MM.1S (cell line): Measurements from ENCODE around the gene PARP3.
A peak's percentile ranks its signal among the peaks of the same experiment; 100 is the strongest.

Experiments used
- DNase-seq: peaks from one replicate; pipeline ENCODE4 v3.0.0-alpha.2; 2015
- H2AFZ ChIP-seq: fragments of 300-600 bp; sonication (generic); 2 replicates; pipeline ENCODE4 v1.6.0; 2016; ENCODE audit warnings: antibody characterized with exemption, low read length
- H3F3A ChIP-seq: fragments of 300-600 bp; sonication (generic); 2 replicates; pipeline ENCODE4 v1.6.1; 2016; ENCODE audit warnings: mild to moderate bottlenecking, antibody characterized with exemption, low read length, moderate library complexity, mixed read lengths; ENCODE audit not compliant: insufficient read depth
- H3K27ac ChIP-seq: fragments of 300-600 bp; sonication (generic); 2 replicates; pipeline ENCODE4 v1.5.1; 2016; ENCODE audit warnings: mild to moderate bottlenecking, low read length
- H3K27me3 ChIP-seq: fragments of 300-600 bp; sonication (generic); replicated peaks from 2 replicates; pipeline ENCODE4 v1.6.0; 2016; ENCODE audit warnings: low read length; ENCODE audit not compliant: insufficient read depth
- H3K36me3 ChIP-seq: fragments of 300-600 bp; sonication (generic); replicated peaks from 2 replicates; pipeline ENCODE4 v1.6.1; 2016; ENCODE audit warnings: mild to moderate bottlenecking, low read length, mixed read lengths; ENCODE audit not compliant: insufficient read depth
- H3K4me1 ChIP-seq: fragments of 300-600 bp; sonication (generic); 2 replicates; pipeline ENCODE4 v1.6.1; 2016; ENCODE audit warnings: low read length, mixed read lengths
- H3K4me2 ChIP-seq: fragments of 300-600 bp; sonication (generic); 2 replicates; pipeline ENCODE4 v1.6.0; 2016; ENCODE audit warnings: low read depth, low read length
- H3K4me3 ChIP-seq: fragments of 300-600 bp; sonication (generic); 2 replicates; pipeline ENCODE4 v1.5.1; 2016; ENCODE audit warnings: low read length, mixed read lengths
- H3K79me2 ChIP-seq: fragments of 300-600 bp; sonication (generic); 2 replicates; pipeline ENCODE4 v1.6.1; 2016; ENCODE audit warnings: mixed run types, low read length, mixed read lengths
- H3K9ac ChIP-seq: fragments of 300-600 bp; sonication (generic); 2 replicates; pipeline ENCODE4 v1.6.1; 2016; ENCODE audit warnings: low read length, mixed read lengths
- H3K9me2 ChIP-seq: fragments of 300-600 bp; sonication (generic); replicated peaks from 2 replicates; pipeline ENCODE4 v1.6.1; 2016; ENCODE audit warnings: mild to moderate bottlenecking, low read length, mixed read lengths; ENCODE audit not compliant: insufficient read depth
- H3K9me3 ChIP-seq: fragments of 300-600 bp; sonication (generic); replicated peaks from 2 replicates; pipeline ENCODE4 v1.6.1; 2016; ENCODE audit warnings: mild to moderate bottlenecking, low read length, mixed read lengths; ENCODE audit not compliant: insufficient read depth
- H4K20me1 ChIP-seq: fragments of 300-600 bp; sonication (generic); 2 replicates; pipeline ENCODE4 v1.6.1; 2016; ENCODE audit warnings: mild to moderate bottlenecking, low read length, moderate library complexity, mixed read lengths; ENCODE audit not compliant: insufficient read depth
- CTCF ChIP-seq: fragments of 300-600 bp; sonication (generic); IDR thresholded peaks from 2 replicates; pipeline ENCODE4 v1.5.1; 2016; ENCODE audit warnings: antibody characterized with exemption, low read length, mixed read lengths
- EZH2 ChIP-seq: fragments of 300-600 bp; sonication (generic); optimal IDR thresholded peaks from 2 replicates; pipeline ENCODE3; 2017; ENCODE audit warnings: low read depth, mild to moderate bottlenecking, antibody characterized with exemption, low read length, mixed read lengths
- EZH2phosphoT487 ChIP-seq: fragments of 300-600 bp; sonication (generic); IDR thresholded peaks from 2 replicates; pipeline ENCODE4 v1.6.1; 2018; ENCODE audit warnings: antibody characterized with exemption, low read length

The PARP3 gene

GRCh38 chr3:51954105-51954504 is 11.9 kb downstream of the PARP3 start:
- H3K27ac ChIP-seq: no peak overlapping the region
- no peak overlapping the region for H2AFZ ChIP-seq

DNA sequence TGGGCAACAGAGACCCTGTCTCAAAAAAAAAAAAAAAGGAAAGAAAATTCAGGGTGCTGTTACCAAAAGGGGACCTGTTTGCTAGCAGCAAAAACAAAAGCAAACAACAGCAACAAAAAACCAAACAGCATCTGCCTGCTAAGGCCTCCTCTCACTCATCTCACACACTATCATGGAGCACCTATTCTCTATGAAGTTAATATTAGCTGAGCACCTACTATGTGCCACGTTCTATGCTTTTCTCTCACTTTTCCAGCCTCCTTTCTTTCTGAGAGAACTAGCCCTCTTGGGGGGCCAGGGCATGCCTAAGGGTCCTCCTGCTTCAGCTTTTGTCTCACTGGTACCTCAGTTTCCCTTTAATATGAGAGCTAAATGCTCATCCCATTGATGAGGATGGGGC is 12.6 kb downstream of the PARP3 start:
- Histone ChIP-seq H3K79me2 (no peaks in the 10 kb centered on the region), H3K4me1 (no peaks in the 10 kb centered on the region), H3K4me2 (no peak overlapping the region), H3K9me2 (no peaks in the 10 kb centered on the region), H3K9ac (no peak overlapping the region), H2AFZ (no peak overlapping the region), H3F3A (no peaks in the 10 kb centered on the region), H4K20me1 (no peaks in the 10 kb centered on the region), H3K27ac (no peak overlapping the region), H3K9me3 (no peaks in the 10 kb centered on the region), H3K36me3 (no peaks in the 10 kb centered on the region), H3K4me3 (no peak overlapping the region), H3K27me3 (peaks cover 12% of the 10 kb centered on the region; the same call in 1 of the 2 replicates)
- no peak for DNase-seq
- TF ChIP-seq CTCF: no peak
- no peak for TF ChIP-seq EZH2
- TF ChIP-seq EZH2phosphoT487: no peak

More at GRCh38 chr3:51954105-51954504, 11.9 kb downstream of the PARP3 start:
- Histone ChIP-seq H4K20me1 (no peaks in the 10 kb centered on the region), H3F3A (no peaks in the 10 kb centered on the region), H3K36me3 (no peaks in the 10 kb centered on the region), H3K9me3 (no peaks in the 10 kb centered on the region), H3K9me2 (no peaks in the 10 kb centered on the region), H3K4me3 (no peak overlapping the region), H3K9ac (no peak overlapping the region), H3K4me1 (no peaks in the 10 kb centered on the region), H3K27me3 (peaks cover 12% of the 10 kb centered on the region; the same call in 1 of the 2 replicates), H3K4me2 (no peak overlapping the region), H3K79me2 (no peaks in the 10 kb centered on the region)
- no peak for TF ChIP-seq EZH2
- TF ChIP-seq CTCF: no peak
- TF ChIP-seq EZH2phosphoT487: no peak
- DNase-seq: no peak

GRCh38 chr3:51955175-51955892 is 13.2 kb downstream of the PARP3 start, which contains the start of gene GPR62:
Gene GPR62, plus strand, starts transcription at chr3:51955381. Its CDS starts 272 bp downstream, at chr3:51955653.
- Histone ChIP-seq H3K9me2 (no peaks in the 10 kb centered on the region), H3K79me2 (no peaks in the 10 kb centered on the region), H3K9ac (no peak within 1 kb of the TSS), H3K27me3 (peaks cover 12% of the 10 kb centered on the region; the same call in 1 of the 2 replicates), H2AFZ (no peak within 1 kb of the TSS), H4K20me1 (no peaks in the 10 kb centered on the region), H3K4me1 (no peaks in the 10 kb centered on the region), H3K36me3 (no peaks in the 10 kb centered on the region), H3K27ac (no peak within 1 kb of the TSS), H3K4me2 (0 out of 2 replicates have a peak within 1 kb of the TSS, but pooled peaks have one; percentile 15), H3F3A (no peaks in the 10 kb centered on the region), H3K4me3 (no peak within 1 kb of the TSS), H3K9me3 (no peaks in the 10 kb centered on the region)
- DNase-seq: no peak
- TF ChIP-seq CTCF (no peak), EZH2 (no peak), EZH2phosphoT487 (no peak)
